HG02642 (cell line): Measurements from ENCODE around the gene C6orf141.

Experiments used
- ATAC-seq: cut with Tn5 transposase; IDR thresholded peaks from one replicate; pipeline ENCODE4 v1.9.1; 2021; ENCODE audit warnings: mild to moderate bottlenecking; ENCODE audit not compliant: unreplicated experiment, poor library complexity

The C6orf141 gene

DNA sequence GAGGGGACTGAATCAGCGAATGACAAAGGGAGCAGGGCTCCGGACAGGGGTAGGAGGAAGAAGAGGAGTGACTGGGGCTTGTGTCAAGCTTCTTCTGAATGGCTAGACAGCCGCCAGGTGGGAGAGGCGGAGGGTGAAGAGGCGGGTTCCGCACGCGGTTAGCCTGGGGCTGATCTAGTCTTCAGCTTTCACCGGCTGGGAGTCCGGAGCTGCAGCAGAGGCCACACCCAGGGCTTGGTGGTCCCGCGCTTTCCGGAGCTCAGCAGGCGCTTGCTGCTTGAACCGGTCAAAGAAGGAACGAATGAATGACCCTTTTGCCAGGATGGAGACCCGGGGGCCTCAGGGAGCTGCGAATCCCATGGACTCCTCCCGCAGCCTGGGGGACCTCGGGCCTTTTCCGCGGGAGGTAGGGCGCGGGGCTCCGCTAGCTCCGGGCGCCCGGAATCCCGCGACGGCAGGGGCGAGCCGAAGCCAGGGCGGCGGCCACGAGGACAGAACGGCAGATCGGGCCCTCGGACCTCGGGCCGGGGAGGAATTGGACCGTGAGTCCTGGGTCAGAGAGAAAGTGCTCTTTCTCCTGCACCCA lies at the start of gene C6orf141:
Gene C6orf141 (plus strand): TSS at position 177 of the 586 bp plus-strand sequence. CDS start 125 bp downstream, at position 302.
- peak; percentile 80 for ATAC-seq

- no peak for ATAC-seq
Measured at GRCh38 chr6:49504666-49505065, 45.8 kb upstream of the C6orf141 start.

- no peak for ATAC-seq
Measured at GRCh38 chr6:49506569-49507111, 43.8 kb upstream of the C6orf141 start.

DNA sequence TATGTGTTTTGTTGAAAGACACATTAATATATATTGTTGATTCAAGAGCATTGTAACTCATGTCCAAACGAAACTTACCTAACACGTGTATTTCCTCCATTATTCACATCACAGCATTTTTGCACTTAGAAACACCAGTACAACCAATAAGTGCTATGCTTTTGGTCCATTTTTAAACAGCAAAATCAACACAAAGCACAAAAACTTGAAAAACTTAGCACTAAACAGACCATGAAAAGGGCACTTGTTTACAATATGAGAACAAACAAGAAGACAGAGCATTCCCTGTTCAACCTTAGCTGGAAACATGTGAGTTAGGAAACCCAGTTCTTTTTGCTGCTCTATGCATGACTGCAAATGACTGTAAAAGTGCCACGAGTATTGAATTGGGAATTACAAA lies 41.1 kb upstream of the C6orf141 start:
- no peak for ATAC-seq

GRCh38 chr6:49513153-49513989 lies 37.1 kb upstream of the C6orf141 start:
- no peak for ATAC-seq

GRCh38 chr6:49514571-49515484 lies 35.6 kb upstream of the C6orf141 start:
- no peak for ATAC-seq

DNA sequence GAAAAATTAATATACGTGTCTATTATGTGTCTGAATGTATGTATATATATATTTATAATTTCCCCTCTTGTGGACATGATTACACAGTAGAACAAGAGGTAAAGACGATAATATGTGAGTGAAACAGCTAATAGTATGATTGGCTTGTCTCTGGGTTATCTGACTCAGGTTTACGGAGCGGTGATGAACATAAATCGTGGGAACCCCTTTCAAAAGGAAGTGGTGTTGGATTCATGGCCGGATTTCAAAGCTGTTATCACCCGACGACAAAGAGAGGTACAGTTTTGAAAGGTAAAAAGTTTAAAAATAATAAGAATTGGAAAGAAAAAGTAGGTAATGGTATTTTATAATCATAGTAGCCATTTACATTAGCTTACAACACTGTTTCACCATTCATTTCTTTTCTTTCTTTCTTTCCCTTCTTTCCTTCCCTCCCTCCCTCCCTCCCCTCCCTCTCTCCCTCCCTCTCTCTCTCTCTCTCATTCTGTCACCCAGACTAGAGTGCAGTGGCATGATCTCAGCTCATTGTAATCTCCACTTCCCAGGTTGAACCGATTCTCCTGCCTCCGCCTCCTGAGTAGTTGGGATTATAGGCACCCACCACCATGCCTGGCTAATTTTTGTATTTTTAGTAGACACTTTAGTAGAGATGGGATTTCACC lies 34.9 kb upstream of the C6orf141 start:
- ATAC-seq: no peak

- no peak for ATAC-seq
Measured at GRCh38 chr6:49516147-49516505, 34.3 kb upstream of the C6orf141 start.

- no peak for ATAC-seq
Measured at GRCh38 chr6:49517919-49518318, 32.5 kb upstream of the C6orf141 start.

GRCh38 chr6:49519660-49520059 lies 30.8 kb upstream of the C6orf141 start:
- ATAC-seq: peak; percentile 90

DNA sequence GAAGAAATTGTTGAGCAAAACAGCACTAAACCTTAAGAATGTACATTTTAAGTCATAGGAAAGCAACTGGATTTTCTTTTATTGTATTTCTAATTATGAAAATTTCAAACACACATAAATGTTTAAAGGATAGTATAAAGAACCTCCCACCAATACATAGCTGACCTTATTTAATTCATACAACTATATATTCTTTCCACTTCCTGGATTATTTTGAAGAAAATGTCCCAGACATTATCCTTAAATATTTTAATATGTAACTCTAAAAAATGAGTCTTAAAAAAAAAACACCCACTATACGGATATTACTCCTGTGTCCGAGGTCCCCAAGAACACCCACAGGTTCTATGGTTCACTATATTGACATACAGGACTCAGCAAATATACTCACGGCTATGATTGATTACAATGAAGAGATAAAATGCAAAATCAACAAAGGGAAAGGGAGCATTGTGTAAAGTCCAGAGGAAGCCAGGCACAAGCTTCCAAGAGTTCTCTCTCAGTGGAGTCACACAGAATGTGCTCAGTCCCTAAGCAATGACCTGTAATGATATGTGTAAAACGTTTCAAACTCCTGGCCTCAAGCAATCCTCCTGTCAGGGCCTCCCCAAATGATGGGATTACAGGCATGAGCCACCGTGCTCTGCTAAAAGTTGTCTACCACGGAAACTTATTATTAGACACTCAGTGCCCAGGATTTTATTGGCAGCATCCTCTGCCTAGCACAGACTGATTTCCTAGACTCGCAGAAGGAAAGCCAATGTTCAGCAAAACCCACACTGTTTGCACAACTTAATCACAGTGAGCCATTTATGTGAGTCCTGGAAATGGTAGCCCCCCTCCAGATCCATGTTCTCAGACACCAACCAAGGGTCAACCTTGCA lies 27.5 kb upstream of the C6orf141 start:
- no peak for ATAC-seq

- ATAC-seq: no peak
Measured at GRCh38 chr6:49523901-49524300, 26.6 kb upstream of the C6orf141 start.

DNA sequence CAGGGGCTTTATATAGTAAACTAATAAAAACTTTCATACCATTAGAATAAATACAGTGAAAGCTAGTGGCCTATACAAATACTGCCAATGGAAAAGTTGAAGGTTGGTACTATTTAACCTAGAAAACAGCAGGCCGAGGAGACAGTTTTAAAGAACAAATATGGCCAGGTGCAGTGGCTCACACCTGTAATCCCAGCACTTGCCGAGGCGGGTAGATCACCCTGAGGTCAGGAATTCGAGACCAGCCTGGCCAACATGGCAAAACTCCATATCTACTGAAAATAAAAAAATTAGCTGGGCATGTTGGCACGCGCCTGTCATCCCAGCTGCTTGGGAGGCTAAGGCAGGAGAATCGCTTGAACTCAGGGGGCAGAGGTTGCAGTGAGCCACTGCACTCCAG lies 25.9 kb upstream of the C6orf141 start:
- ATAC-seq: no peak

DNA sequence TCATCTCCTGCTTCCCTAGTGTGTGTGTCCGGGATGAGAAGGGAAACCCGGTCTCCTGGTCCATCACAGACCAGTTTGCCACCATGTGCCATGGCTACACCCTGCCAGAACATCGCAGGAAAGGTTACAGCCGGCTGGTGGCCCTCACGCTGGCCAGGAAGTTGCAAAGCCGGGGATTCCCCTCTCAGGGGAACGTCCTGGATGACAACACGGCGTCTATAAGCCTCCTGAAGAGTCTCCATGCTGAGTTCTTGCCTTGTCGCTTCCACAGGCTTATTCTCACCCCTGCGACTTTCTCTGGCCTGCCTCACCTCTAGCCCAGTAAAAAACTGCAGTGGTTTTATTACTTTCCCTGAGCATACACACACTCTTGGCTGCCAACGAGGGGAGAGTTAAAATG lies 23.9 kb upstream of the C6orf141 start:
- ATAC-seq: no peak

DNA sequence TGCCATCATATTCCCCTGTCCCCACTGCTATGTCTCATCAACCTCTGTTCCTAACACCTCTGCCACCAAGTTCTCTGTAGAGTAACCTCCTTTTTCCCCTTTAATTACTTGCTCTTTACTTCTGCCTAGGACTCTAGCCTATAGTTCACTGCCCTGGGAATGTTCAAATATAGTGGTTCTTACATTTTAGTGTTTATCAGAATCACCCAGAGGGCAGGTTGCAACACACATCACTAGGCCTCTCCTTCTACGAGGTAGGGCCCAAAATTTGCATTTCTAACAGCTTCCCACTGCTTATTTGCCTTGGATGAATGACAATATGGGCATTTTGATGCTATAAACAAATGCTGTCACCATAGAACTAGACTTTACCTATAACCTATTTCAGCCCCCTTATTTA lies 23.1 kb upstream of the C6orf141 start:
- no peak for ATAC-seq

DNA sequence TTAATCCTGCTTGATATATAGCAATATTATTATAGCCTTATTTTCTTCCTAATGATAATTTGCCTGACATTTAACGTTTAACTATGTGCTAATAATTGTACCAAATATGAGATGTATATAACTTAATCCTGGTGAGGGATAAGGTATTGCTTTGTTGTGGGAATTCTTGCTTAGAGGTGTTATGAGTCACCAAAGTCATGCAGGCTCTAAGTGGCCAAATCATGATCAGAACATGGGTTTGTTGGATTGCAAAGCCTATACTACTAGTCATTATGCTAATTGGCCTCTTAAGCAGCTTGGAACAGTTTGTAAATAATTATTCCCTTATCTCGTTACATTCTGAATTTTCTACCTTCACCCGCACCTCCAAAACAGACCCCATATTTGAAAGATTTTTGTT lies 21.9 kb upstream of the C6orf141 start:
- ATAC-seq: no peak

GRCh38 chr6:49530141-49530776 lies 20.2 kb upstream of the C6orf141 start:
- ATAC-seq: no peak

- peak; percentile 81 for ATAC-seq
Measured at GRCh38 chr6:49531774-49532569, 18.5 kb upstream of the C6orf141 start.
